BLaER1 (cell line): ENCODE measurements around the gene KCNJ14.

ENCODE experiments used
- H3K27ac ChIP-seq: shearing (Covaris generic); formaldehyde crosslinking; 2 replicates; pipeline ENCODE4 v1.8.1; 2022
- H3K27me3 ChIP-seq: shearing (Covaris generic); formaldehyde crosslinking; 2 replicates; pipeline ENCODE4 v1.8.1; 2022
- H3K36me3 ChIP-seq: shearing (Covaris generic); formaldehyde crosslinking; 2 replicates; pipeline ENCODE4 v1.8.1; 2022
- H3K4me1 ChIP-seq: shearing (Covaris generic); formaldehyde crosslinking; 2 replicates; pipeline ENCODE4 v1.8.1; 2022
- H3K4me2 ChIP-seq: shearing (Covaris generic); formaldehyde crosslinking; 2 replicates; pipeline ENCODE4 v1.8.1; 2022
- H3K4me3 ChIP-seq: shearing (Covaris generic); formaldehyde crosslinking; 2 replicates; pipeline ENCODE4 v1.8.1; 2022
- H3K9ac ChIP-seq: shearing (Covaris generic); formaldehyde crosslinking; 2 replicates; pipeline ENCODE4 v1.8.1; 2022
- H3K9me3 ChIP-seq: shearing (Covaris generic); formaldehyde crosslinking; 2 replicates; pipeline ENCODE4 v1.8.1; 2022
- H4K20me1 ChIP-seq: shearing (Covaris generic); formaldehyde crosslinking; 2 replicates; pipeline ENCODE4 v1.8.1; 2022
- Cebpa-rat ChIP-seq: shearing (Covaris generic); IDR thresholded peaks from 2 replicates; pipeline ENCODE4 v1.8.1; 2022

Gene KCNJ14

DNA sequence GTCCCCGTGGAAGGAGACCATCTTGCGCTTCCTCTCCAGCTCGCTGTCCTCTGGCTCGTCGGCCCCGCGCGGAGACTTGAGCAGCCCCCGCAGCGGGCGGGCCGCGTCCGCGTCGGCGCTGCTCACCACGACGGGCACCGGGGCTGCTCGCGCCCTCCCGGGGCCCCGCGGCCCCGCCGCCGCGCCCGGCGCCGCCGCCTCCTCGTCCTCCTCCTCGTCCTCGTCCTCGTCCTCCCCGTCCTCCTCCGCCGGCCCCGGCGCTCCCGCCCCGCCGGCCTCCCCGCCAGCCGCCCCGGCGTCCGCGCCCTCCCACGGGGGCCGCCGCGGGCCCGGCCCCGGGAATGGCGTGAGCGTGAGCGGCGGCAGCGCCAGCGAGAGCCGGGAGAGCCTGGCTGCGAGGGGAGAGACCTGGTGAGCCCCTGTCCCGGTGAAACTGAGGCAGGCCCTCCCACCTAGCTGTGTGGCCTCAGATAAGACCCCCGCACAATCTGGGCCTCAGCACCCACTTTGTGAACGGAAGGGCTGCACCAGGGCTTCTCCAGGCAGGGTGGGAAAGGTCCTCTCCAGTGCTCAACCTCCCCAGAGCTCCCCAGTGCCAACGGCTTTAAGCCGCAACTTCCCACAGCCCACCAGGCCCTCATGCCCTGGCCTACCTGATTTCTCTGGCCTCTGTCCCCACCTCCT lies 38.5 kb downstream of the KCNJ14 start:
- Histone ChIP-seq H3K4me1 (peaks cover 81% of the 10 kb centered on the region), H3K9me3 (no peaks in the 10 kb centered on the region), H3K4me2 (peak overlapping the region; percentile 97), H3K27me3 (peaks cover 54% of the 10 kb centered on the region), H3K4me3 (peak overlapping the region; percentile 72), H3K27ac (peak overlapping the region; percentile 69), H3K9ac (peak overlapping the region; percentile 81), H4K20me1 (peaks cover 32% of the 10 kb centered on the region), H3K36me3 (no peaks in the 10 kb centered on the region)
- no peak for TF ChIP-seq Cebpa-rat

DNA sequence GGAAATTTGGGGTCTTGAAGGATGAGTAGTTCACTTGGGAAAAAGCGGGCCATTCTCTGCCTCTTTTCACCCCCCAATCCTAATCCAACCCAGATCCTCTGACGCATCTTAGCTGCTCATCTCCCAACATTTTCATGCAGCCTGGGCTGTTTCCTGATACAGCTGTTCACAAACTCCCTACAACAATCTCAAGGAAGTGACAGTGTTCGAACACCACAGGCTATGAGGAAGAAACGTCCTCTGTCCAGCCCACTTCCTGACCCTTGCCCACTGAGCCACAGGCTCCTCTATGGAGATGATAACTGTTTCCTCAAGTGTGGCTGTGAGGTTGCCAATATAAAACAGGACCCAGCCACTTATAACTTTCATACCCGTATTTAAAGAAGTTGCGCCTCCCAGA lies 40.0 kb downstream of the KCNJ14 start:
- Histone ChIP-seq H3K4me3 (no peak overlapping the region), H3K36me3 (no peaks in the 10 kb centered on the region), H3K4me1 (peaks cover 69% of the 10 kb centered on the region), H3K9me3 (no peaks in the 10 kb centered on the region), H3K4me2 (peak overlapping the region; percentile 49), H3K9ac (no peak overlapping the region), H4K20me1 (peaks cover 32% of the 10 kb centered on the region), H3K27ac (no peak overlapping the region), H3K27me3 (peaks cover 69% of the 10 kb centered on the region)
- TF ChIP-seq Cebpa-rat = no peak

DNA sequence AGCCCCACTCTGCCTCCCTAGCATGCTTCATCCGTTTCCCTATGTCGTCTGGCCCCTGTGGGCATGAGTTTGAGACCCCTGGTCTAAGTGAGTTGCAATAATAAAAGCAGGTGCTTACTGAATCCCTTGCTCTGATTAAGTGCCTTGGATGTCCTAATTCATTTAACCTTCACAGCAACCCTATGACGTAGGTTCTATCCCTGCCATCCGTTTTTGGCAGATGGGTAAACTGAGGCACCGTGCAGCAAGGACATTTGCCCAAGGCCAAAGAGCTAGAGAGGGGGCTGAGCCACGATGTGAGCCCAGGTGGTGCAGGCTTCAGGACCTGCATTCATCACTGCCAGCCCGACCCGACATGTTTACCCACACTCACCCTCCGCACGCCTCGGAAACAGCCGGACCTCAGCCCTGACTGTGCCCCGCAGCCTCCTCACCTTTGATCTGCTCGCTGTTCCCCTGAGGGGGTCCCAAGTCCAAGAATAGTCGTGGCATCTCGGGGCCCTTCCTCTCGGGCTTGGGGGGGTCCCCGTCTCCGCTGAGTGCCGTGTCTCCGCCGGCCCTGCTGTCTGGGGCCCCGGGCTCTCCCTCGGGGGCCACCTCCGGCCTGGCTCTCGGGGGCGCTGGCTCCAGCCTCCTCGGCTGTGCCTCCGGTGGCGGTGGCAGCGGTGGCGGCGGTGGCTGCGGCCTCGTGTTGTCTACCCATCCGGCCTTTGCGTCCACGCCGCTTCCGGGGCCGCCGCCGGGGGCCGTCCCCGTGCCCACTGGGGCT lies 41.8 kb downstream of the KCNJ14 start:
- H3K4me3 ChIP-seq = peak overlapping the region; percentile 26
- no peak overlapping the region for H3K27ac ChIP-seq
- peak overlapping the region; percentile 63 for H3K4me2 ChIP-seq
- peaks cover 75% of the 10 kb centered on the region for H3K27me3 ChIP-seq
- no peak for TF ChIP-seq Cebpa-rat
- H3K4me1 ChIP-seq = peaks cover 68% of the 10 kb centered on the region
- peaks cover 32% of the 10 kb centered on the region for H4K20me1 ChIP-seq
- H3K9me3 ChIP-seq = no peaks in the 10 kb centered on the region
- H3K36me3 ChIP-seq = no peaks in the 10 kb centered on the region
- no peak overlapping the region for H3K9ac ChIP-seq

DNA sequence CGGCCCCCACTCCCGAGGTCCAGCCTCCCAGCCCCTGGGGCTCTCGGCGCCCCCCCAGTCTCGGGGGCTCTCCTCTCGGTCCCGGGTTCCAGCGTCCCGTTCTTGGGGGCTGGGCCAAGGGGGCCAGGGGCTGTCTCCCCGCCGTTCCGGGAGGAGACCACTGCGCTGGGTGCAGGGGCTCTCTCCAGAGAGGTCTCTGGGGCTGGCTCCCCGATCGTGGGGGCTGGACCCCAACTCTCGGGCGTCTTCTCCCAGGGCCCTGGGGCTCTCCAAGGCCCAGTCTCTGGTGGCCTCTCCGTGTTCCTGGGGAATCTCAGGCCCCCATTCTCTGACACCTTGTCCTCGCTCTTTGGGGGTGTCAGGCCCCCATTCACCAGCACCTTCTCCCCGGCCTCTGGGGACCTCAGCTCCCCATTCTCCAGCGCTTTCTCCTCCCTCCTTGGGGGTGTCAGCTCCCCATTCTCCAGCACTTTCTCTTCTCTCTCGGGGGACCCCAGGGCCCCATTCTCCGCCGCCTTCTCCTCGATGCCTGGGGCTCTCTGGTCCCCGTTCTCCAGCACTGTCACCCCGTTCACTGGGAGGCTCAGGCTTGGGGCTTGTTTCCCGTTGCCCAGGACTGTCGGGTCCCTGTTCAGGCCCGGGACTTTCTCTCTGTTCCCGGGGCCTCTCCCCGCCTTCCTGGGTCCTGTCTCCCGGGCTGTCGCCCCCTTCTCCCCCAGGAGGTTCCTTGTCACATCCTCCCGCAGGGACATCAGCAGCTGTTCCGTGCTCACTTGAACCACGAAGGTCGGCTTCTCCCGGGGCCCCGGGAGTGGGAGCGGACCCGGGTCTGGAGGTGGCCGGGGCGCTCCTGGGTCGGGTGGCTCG lies 42.6 kb downstream of the KCNJ14 start:
- Histone ChIP-seq H3K4me2 (peak overlapping the region; percentile 63), H3K27ac (no peak overlapping the region), H4K20me1 (peaks cover 32% of the 10 kb centered on the region), H3K27me3 (peaks cover 75% of the 10 kb centered on the region), H3K9me3 (no peaks in the 10 kb centered on the region), H3K4me1 (peaks cover 70% of the 10 kb centered on the region), H3K9ac (no peak overlapping the region), H3K36me3 (no peaks in the 10 kb centered on the region), H3K4me3 (peak overlapping the region; percentile 26)
- no peak for TF ChIP-seq Cebpa-rat

DNA sequence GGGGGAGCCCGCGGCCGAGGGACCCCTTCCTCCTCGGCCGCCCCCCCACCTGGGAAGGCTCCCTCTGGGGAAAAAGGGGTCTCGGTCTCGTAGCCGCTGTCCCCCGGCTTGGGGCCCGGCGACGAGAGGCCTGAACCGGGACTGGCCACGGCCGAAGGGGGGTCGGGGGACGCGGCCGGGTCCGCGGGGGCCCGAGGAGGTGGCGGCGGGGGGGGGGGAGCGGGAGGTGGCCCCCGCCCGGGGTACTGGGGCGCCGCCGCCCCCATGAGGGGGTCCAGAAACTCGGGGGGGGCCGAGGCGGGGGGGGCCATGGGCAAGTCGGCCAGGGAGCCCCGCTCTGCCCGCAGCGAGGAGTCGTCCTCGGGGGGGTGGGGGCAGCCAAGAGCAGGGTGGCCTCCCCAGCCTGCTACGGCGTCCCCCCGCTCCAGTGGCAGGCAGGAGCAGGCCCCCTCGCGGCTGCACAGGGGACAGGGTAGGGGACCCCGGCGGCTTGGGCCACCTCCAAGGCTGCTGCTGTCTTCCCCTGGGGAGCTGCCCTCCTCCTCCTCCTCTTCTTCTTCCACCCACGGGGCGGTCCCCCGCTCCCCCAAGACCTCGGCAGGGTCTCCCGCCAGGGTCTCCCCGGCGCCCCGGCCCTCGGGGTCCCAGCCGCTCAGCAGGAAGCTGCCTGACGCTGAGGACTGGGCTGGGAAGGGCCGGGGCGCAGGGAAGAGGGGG lies 43.4 kb downstream of the KCNJ14 start:
- no peak overlapping the region for H3K27ac ChIP-seq
- peaks cover 32% of the 10 kb centered on the region for H4K20me1 ChIP-seq
- H3K4me3 ChIP-seq = 0 out of 2 replicates have a peak overlapping the region, but pooled peaks have one; percentile 26
- peaks cover 71% of the 10 kb centered on the region for H3K27me3 ChIP-seq
- peak overlapping the region; percentile 63 for H3K4me2 ChIP-seq
- peaks cover 76% of the 10 kb centered on the region for H3K4me1 ChIP-seq
- no peaks in the 10 kb centered on the region for H3K9me3 ChIP-seq
- TF ChIP-seq Cebpa-rat = no peak
- no peak overlapping the region for H3K9ac ChIP-seq
- H3K36me3 ChIP-seq = no peaks in the 10 kb centered on the region

DNA sequence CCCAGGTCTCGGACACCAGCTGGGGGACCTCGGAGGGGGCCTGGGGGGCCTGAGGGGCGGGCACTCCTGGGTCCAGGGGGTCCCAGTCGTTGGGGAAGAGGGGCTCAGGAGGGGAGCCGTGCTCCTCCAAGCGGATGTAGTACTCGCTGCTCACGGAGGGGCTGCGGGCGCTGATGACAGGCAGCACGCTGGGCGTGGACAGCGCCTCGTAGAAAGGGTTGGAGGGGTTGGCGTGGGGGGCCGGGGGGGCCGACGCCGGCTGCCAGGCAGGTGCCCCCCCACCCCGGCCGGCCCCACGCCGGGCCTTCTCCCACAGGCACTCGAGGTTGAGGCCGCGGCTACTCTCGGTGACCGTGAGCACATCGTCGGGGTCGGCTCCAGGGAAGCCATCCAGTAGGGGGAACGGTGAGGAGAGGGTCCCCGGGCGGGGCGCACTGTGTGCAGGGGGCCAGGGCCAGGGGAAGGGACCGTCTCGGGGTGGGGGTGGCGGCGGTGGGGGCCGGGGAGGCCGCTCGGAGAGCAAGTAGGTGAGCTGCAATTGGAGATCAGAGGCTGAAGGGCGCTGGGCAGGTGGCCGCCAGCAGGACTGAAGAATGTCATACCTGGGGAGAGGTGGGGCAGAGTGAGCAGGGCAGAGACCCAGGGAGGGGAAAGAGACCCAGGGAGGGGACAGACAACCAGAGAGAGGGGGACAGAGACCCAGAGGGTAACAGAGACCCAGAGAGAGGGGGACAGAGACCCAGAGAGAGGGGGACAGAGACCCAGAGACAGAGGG lies 44.1 kb downstream of the KCNJ14 start:
- H3K36me3 ChIP-seq = no peaks in the 10 kb centered on the region
- peaks cover 25% of the 10 kb centered on the region for H4K20me1 ChIP-seq
- no peak overlapping the region for H3K9ac ChIP-seq
- no peak overlapping the region for H3K4me2 ChIP-seq
- H3K27me3 ChIP-seq = peaks cover 64% of the 10 kb centered on the region
- peaks cover 74% of the 10 kb centered on the region for H3K4me1 ChIP-seq
- no peaks in the 10 kb centered on the region for H3K9me3 ChIP-seq
- no peak overlapping the region for H3K4me3 ChIP-seq
- H3K27ac ChIP-seq = no peak overlapping the region
- TF ChIP-seq Cebpa-rat = no peak

DNA sequence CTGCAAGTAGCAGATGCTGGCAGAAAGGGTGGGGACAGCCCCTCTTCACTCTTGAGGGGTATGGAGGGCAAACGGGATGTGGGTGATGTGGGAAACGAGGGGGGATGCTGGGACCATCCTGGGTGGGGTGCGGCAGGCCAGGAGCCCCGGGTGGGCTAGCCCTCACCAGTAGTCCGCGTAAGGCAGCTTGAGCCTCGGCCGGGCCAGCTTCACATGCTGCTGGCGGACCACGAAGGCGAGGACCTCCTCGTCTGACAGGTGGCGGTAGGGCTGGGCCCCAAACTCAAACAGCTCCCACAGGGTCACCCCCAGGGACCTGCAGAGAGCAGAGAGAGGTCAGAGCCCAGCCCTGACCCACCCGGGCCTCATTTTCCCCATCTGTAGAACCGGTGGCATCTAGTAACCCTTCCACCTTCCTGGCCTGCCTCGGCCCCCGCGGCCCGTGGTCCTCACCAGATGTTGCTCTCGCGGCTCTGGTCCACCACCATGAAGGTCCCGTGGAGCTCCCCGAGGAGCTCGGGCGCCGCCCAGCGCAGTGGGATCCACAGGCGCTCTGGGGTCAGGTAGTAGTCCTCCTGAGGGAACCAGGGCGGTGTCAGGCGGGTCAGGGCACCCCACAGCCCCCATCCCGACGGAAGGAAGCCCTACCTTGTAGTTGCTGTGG lies 45.6 kb downstream of the KCNJ14 start:
- H3K27me3 ChIP-seq = peaks cover 49% of the 10 kb centered on the region
- H3K4me1 ChIP-seq = peaks cover 62% of the 10 kb centered on the region
- H3K4me2 ChIP-seq = peak overlapping the region; percentile 93
- TF ChIP-seq Cebpa-rat = no peak
- peak overlapping the region; percentile 56 for H3K4me3 ChIP-seq
- peak overlapping the region; percentile 63 for H3K27ac ChIP-seq
- H3K9me3 ChIP-seq = no peaks in the 10 kb centered on the region
- 0 out of 2 replicates have a peak overlapping the region, but pooled peaks have one; percentile 41 for H3K9ac ChIP-seq
- H4K20me1 ChIP-seq = peaks cover 22% of the 10 kb centered on the region
- no peaks in the 10 kb centered on the region for H3K36me3 ChIP-seq
